H1 (cell line): ENCODE measurements around the gene GRID1. TPM values are rescaled to one million over a fixed set of nuclear protein-coding genes. Genes with fewer than 3 reads are reported as not detected.

Experiments used
- CTCF ChIA-PET: fragments of 300-600 bp; sonication (Branson Sonifier 250); formaldehyde crosslinking; loops from one replicate; lab custom pipeline; 2021; ENCODE audit not compliant: partially characterized antibody; lab: Charles Lee
- POLR2A ChIA-PET: fragments of 300-600 bp; sonication (Branson Sonifier 250); formaldehyde crosslinking; loops from one replicate; lab custom pipeline; 2021; ENCODE audit warnings: inconsistent platforms; ENCODE audit not compliant: partially characterized antibody; lab: Charles Lee
- DNase-seq, 2 experiments: peaks; one replicate each; pipeline versions ENCODE4 v3.0.0 to v3.0.0-alpha.2; 2010 to 2022; ENCODE audit warnings: low spot score in 2 of 2, low read depth in 1 of 2, mixed read lengths in 1 of 2
- FAIRE-seq: peaks from 2 replicates; lab custom pipeline; 2011; peaks lifted over from hg19 to GRCh38; lab: Jason Lieb, UNC
- H2AFZ ChIP-seq: 2 replicates; pipeline ENCODE4 v1.8.1; 2012; ENCODE audit warnings: low read length, inconsistent platforms
- H2AK5ac ChIP-seq: 2 replicates; pipeline ENCODE4 v1.6.1; 2013; ENCODE audit warnings: low read depth, low read length
- H2BK120ac ChIP-seq: replicated peaks from 2 replicates; pipeline ENCODE3; 2013; ENCODE audit warnings: low read depth, low read length, inconsistent platforms
- H2BK12ac ChIP-seq: 2 replicates; pipeline ENCODE4 v1.6.1; 2013; ENCODE audit warnings: low read depth, low read length
- H2BK15ac ChIP-seq: 2 replicates; pipeline ENCODE4 v1.6.1; 2013; ENCODE audit warnings: low read length
- H2BK20ac ChIP-seq: 2 replicates; pipeline ENCODE4 v1.6.1; 2013; ENCODE audit warnings: low read length
- H2BK5ac ChIP-seq: 2 replicates; pipeline ENCODE4 v1.6.1; 2013; ENCODE audit warnings: low read depth, low read length
- H3K14ac ChIP-seq: 2 replicates; pipeline ENCODE4 v1.6.1; 2013; ENCODE audit warnings: inconsistent platforms; ENCODE audit not compliant: insufficient read length
- H3K18ac ChIP-seq: 2 replicates; pipeline ENCODE4 v1.6.1; 2013; ENCODE audit warnings: low read length; ENCODE audit errors: extremely low read depth
- H3K23ac ChIP-seq: 2 replicates; pipeline ENCODE4 v1.6.1; 2013; ENCODE audit warnings: inconsistent platforms; ENCODE audit not compliant: insufficient read length
- H3K23me2 ChIP-seq: 2 replicates; pipeline ENCODE4 v1.6.1; 2013; ENCODE audit warnings: low read depth, low read length
- H3K27ac ChIP-seq: 2 replicates; pipeline ENCODE4 v1.6.1; 2011; ENCODE audit warnings: low read depth, low read length, inconsistent platforms
- H3K27me3 ChIP-seq, 4 experiments: replicated peaks in 1 of 4; 1 replicate in 1 of 4; 2 replicates in 3 of 4; pipeline versions ENCODE4 v1.6.1 to v1.8.1; 2011 to 2013; ENCODE audit warnings: low read length in 3 of 4, mild to moderate bottlenecking in 3 of 4, inconsistent platforms in 2 of 4, mixed read lengths in 2 of 4, moderate library complexity in 1 of 4; ENCODE audit not compliant: control insufficient read depth in 3 of 4, insufficient read depth in 3 of 4; ENCODE audit errors: extremely low read depth in 1 of 4
- H3K36me3 ChIP-seq, 4 experiments: 2 replicates each; pipeline versions ENCODE4 v1.6.1 to v1.8.1; 2011 to 2013; ENCODE audit warnings: mild to moderate bottlenecking in 4 of 4, low read length in 3 of 4, moderate library complexity in 2 of 4, control low read depth in 1 of 4, inconsistent platforms in 1 of 4; ENCODE audit not compliant: insufficient read depth in 4 of 4, control insufficient read depth in 2 of 4
- H3K4ac ChIP-seq: replicated peaks from 2 replicates; pipeline ENCODE3; 2013; ENCODE audit warnings: low read length, low read depth, mixed read lengths, inconsistent platforms; ENCODE audit not compliant: insufficient read length
- H3K4me1 ChIP-seq, 4 experiments: replicated peaks in 1 of 4; 1 replicate in 1 of 4; 2 replicates in 3 of 4; pipeline versions ENCODE4 v1.6.1 to v1.8.1; 2011 to 2013; ENCODE audit warnings: low read length in 3 of 4, inconsistent platforms in 2 of 4, mixed read lengths in 1 of 4; ENCODE audit not compliant: insufficient read depth in 4 of 4, control insufficient read depth in 3 of 4
- H3K4me2 ChIP-seq, 2 experiments: 2 replicates each; pipeline versions ENCODE4 v1.6.1 to v1.8.1; 2011 to 2013; ENCODE audit warnings: low read depth in 2 of 2, low read length in 2 of 2, control low read depth in 1 of 2, inconsistent platforms in 1 of 2, mild to moderate bottlenecking in 1 of 2; ENCODE audit not compliant: insufficient read depth in 1 of 2
- H3K4me3 ChIP-seq, 4 experiments: fragments of 200-600, 300-600 bp in 1 of 4; sonication (generic), shearing (Covaris generic), sonication (Bioruptor Twin) in 1 of 4; 2 replicates each; pipeline versions ENCODE4 v1.5.1 to v1.8.1; 2011 to 2016; ENCODE audit warnings: low read length in 4 of 4, low read depth in 3 of 4, control low read depth in 2 of 4, inconsistent platforms in 2 of 4, mild to moderate bottlenecking in 2 of 4, mixed read lengths in 1 of 4, moderate library complexity in 1 of 4; ENCODE audit not compliant: insufficient read depth in 2 of 4; ENCODE audit errors: extremely low read depth in 1 of 4
- H3K56ac ChIP-seq: replicated peaks from 2 replicates; pipeline ENCODE3; 2013; ENCODE audit warnings: low read depth, mild to moderate bottlenecking, mixed read lengths, low read length, inconsistent platforms; ENCODE audit not compliant: insufficient read length
- H3K79me1 ChIP-seq: 2 replicates; pipeline ENCODE4 v1.6.1; 2013; ENCODE audit warnings: low read depth, low read length, control low read depth
- H3K79me2 ChIP-seq, 2 experiments: 2 replicates each; pipeline versions ENCODE4 v1.6.1 to v1.8.1; 2012 to 2013; ENCODE audit warnings: low read length in 2 of 2, mild to moderate bottlenecking in 2 of 2, inconsistent platforms in 1 of 2; ENCODE audit not compliant: insufficient read depth in 2 of 2, control insufficient read depth in 1 of 2
- H3K9ac ChIP-seq, 4 experiments: replicated peaks in 1 of 4; 1 replicate in 1 of 4; 2 replicates in 3 of 4; pipeline versions ENCODE4 v1.6.1 to v1.8.1; 2011 to 2013; ENCODE audit warnings: low read depth in 3 of 4, low read length in 3 of 4, control low read depth in 2 of 4, mild to moderate bottlenecking in 2 of 4, moderate library complexity in 2 of 4, inconsistent platforms in 1 of 4; ENCODE audit errors: extremely low read depth in 1 of 4
- H3K9me3 ChIP-seq, 2 experiments: 2 replicates each; pipeline versions ENCODE4 v1.6.1 to v1.8.1; 2012 to 2013; ENCODE audit warnings: mild to moderate bottlenecking in 2 of 2, moderate library complexity in 2 of 2, control low read depth in 1 of 2, inconsistent platforms in 1 of 2, low read depth in 1 of 2, low read length in 1 of 2, mixed read lengths in 1 of 2; ENCODE audit not compliant: insufficient read depth in 2 of 2
- H4K20me1 ChIP-seq, 2 experiments: replicated peaks in 1 of 2; 2 replicates each; pipeline versions ENCODE3 to v1.8.1; 2011 to 2013; ENCODE audit warnings: inconsistent platforms in 2 of 2, low read length in 2 of 2, mild to moderate bottlenecking in 1 of 2; ENCODE audit not compliant: insufficient read depth in 2 of 2, control insufficient read depth in 1 of 2
- H4K5ac ChIP-seq: 2 replicates; pipeline ENCODE4 v1.6.1; 2013; ENCODE audit warnings: low read length, low read depth, mixed read lengths, inconsistent platforms; ENCODE audit not compliant: insufficient read length
- H4K8ac ChIP-seq: 2 replicates; pipeline ENCODE4 v1.8.0; 2013; ENCODE audit warnings: mild to moderate bottlenecking, moderate library complexity, low read length, inconsistent platforms; ENCODE audit not compliant: insufficient read depth; ENCODE audit errors: extremely low read depth
- H4K91ac ChIP-seq: replicated peaks from 2 replicates; pipeline ENCODE3; 2013; ENCODE audit warnings: low read length, mixed read lengths, inconsistent platforms; ENCODE audit not compliant: insufficient read length
- ASH2L ChIP-seq: fragments of 200-600, 300-600 bp; sonication (generic); IDR thresholded peaks from one replicate; pipeline ENCODE4 v1.7.1; 2017; ENCODE audit warnings: low read length
- BCL11A ChIP-seq, 2 experiments: IDR thresholded peaks; one replicate each; pipeline ENCODE4 v1.6.1; 2011; ENCODE audit warnings: low read depth in 2 of 2, low read length in 2 of 2, mild to moderate bottlenecking in 2 of 2
- CHD1 ChIP-seq: IDR thresholded peaks from 2 replicates; pipeline ENCODE4 v1.6.1; 2012; ENCODE audit warnings: low read depth, low read length, improper control_type of control experiment
- CREB1 ChIP-seq: IDR thresholded peaks from 2 replicates; pipeline ENCODE4 v1.6.1; 2012; ENCODE audit warnings: inconsistent platforms
- CTCF ChIP-seq, 3 experiments: IDR thresholded peaks; 1 replicate in 2 of 3; 2 replicates in 1 of 3; pipeline versions ENCODE4 v1.5.1 to v1.6.1; 2011; ENCODE audit warnings: low read length in 3 of 3, mild to moderate bottlenecking in 3 of 3, inconsistent platforms in 2 of 3, low read depth in 1 of 3, moderate library complexity in 1 of 3; ENCODE audit not compliant: insufficient read depth in 1 of 3; ENCODE audit errors: control extremely low read depth in 1 of 3
- KDM1A ChIP-seq: fragments of 200-600, 300-600 bp; sonication (generic); IDR thresholded peaks from 2 replicates; pipeline ENCODE4 v1.7.1; 2016; ENCODE audit warnings: mild to moderate bottlenecking, low read length, borderline replicate concordance
- MAFK ChIP-seq: IDR thresholded peaks from 2 replicates; pipeline ENCODE4 v1.6.1; 2012; ENCODE audit warnings: low read depth, mild to moderate bottlenecking, improper control_type of control experiment, low read length
- NRF1 ChIP-seq: IDR thresholded peaks from 2 replicates; pipeline ENCODE4 v1.6.1; 2011; ENCODE audit warnings: mild to moderate bottlenecking, low read depth, low read length, improper control_type of control experiment
- PHF8 ChIP-seq: fragments of 200-600 bp; sonication (generic); conservative IDR thresholded peaks from 2 replicates; pipeline ENCODE4 v1.7.1; 2012; ENCODE audit warnings: low read depth, mild to moderate bottlenecking, inconsistent platforms, low read length, moderate library complexity
- POLR2A ChIP-seq, 2 experiments: IDR thresholded peaks; 1 replicate in 1 of 2; 2 replicates in 1 of 2; pipeline ENCODE4 v1.6.1; 2011; ENCODE audit warnings: low read depth in 2 of 2, low read length in 2 of 2, mild to moderate bottlenecking in 2 of 2; ENCODE audit errors: control extremely low read depth in 1 of 2
- RFX5 ChIP-seq: IDR thresholded peaks from 2 replicates; pipeline ENCODE4 v1.6.1; 2011; ENCODE audit warnings: low read depth, low read length, improper control_type of control experiment, borderline replicate concordance
- SIX5 ChIP-seq: IDR thresholded peaks from 2 replicates; pipeline ENCODE4 v1.6.1; 2011; ENCODE audit warnings: mild to moderate bottlenecking, low read depth, low read length
- SP4 ChIP-seq: IDR thresholded peaks from 2 replicates; pipeline ENCODE4 v1.6.1; 2012; ENCODE audit warnings: low read length, inconsistent platforms
- TCF12 ChIP-seq: IDR thresholded peaks from 2 replicates; pipeline ENCODE4 v1.6.1; 2011; ENCODE audit warnings: low read depth, mild to moderate bottlenecking, low read length
- WGBS, 2 experiments: shearing (Covaris generic) in 1 of 2; methylation state at CpG; one replicate each; pipeline versions ENCODE4 v1.1.6 to v1.1.7; 2013 to 2015; ENCODE audit warnings: low lambda C conversion rate in 2 of 2, mixed read lengths in 2 of 2, inconsistent platforms in 1 of 2, low coverage in 1 of 2, missing lambda C conversion rate in 1 of 2; ENCODE audit not compliant: insufficient replicate concordance in 2 of 2, insufficient coverage in 1 of 2, insufficient read length in 1 of 2; ENCODE audit errors: extremely low coverage in 1 of 2, missing lambda C conversion rate in 1 of 2; 5-methylcytosine and 5-hydroxymethylcytosine counted together
- polyA plus RNA-seq, 7 experiments: library from polyadenylated mRNA; depleted of rRNA in 3 of 7; stranded (reverse) in 5 of 7; unstranded in 2 of 7; fragments of >200 nt in 5 of 7; fragments of 200-250 nt in 2 of 7; gene quantifications; 1 replicate in 5 of 7; 2 replicates in 1 of 7; 4 replicates in 1 of 7; pipeline versions ENCODE4 v1.2.1 to v1.2.3, GENCODE V29; 2011 to 2013; ENCODE audit warnings: missing spikeins in 2 of 7, mixed read lengths in 2 of 7
- total RNA-seq: library from RNA; stranded (reverse); fragmentation: NEBNext Ultra II Directional; extraction: Animal tissue kit (Norgen Biotek cat#: 25700); gene quantifications from 2 replicates; pipeline ENCODE4 v1.2.1, GENCODE V29; 2021

The GRID1 gene
- total and polyA plus RNA-seq, 2 of the 8 experiments (the other 6 are each of a cell fraction or from before 2014, with no cell fraction given), result 0.22 to 0.30 TPM

DNA sequence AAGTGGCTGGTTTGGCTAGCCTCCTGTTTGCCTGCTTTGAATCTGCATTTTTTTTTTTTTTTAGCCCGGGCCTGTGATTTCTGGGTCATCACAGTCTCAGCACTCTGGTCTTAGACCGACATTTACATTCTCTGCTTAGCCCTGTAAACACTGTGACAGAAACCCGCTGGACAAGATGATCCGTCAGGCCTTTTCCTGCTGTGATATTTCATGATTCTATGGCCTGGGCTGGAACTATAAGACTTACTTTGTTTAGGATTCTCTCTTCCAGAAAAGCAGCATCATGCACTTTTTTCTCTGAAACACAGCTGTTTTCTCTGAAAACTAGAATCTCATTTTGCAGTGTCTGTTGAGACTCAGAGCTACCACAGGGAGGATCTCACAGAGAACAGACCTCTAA lies 705.5 kb downstream of the GRID1 start:
- no peak overlapping the region for H3K14ac ChIP-seq
- no peak overlapping the region for H4K91ac ChIP-seq
- H2BK20ac ChIP-seq, result no peak overlapping the region
- no peak for DNase-seq
- H3K4ac ChIP-seq, result no peak overlapping the region
- H3K79me2 ChIP-seq, result no peaks in the 10 kb centered on the region
- H2AK5ac ChIP-seq, result no peak overlapping the region
- H3K4me2 ChIP-seq, result no peak overlapping the region
- H3K27ac ChIP-seq, result no peak overlapping the region
- H3K23me2 ChIP-seq, result no peaks in the 10 kb centered on the region
- no peaks in the 10 kb centered on the region for H3K79me1 ChIP-seq
- H2AFZ ChIP-seq, result no peak overlapping the region
- H3K18ac ChIP-seq, result no peak overlapping the region
- no peak overlapping the region for H3K4me3 ChIP-seq
- no peak overlapping the region for H3K56ac ChIP-seq
- no peak overlapping the region for H4K5ac ChIP-seq
- no peak overlapping the region for H2BK12ac ChIP-seq
- no peak overlapping the region for H4K8ac ChIP-seq
- H2BK15ac ChIP-seq, result no peak overlapping the region
- no peak overlapping the region for H3K23ac ChIP-seq
- no peak overlapping the region for H2BK120ac ChIP-seq
- peaks cover 0 to 2% (median 0%) of the 10 kb centered on the region in 4 experiments; a peak in 2 of 7 replicates for H3K27me3 ChIP-seq
- no peak for FAIRE-seq
- H3K9ac ChIP-seq, result no peak overlapping the region
- H4K20me1 ChIP-seq, result no peaks in the 10 kb centered on the region
- no peaks in the 10 kb centered on the region for H3K4me1 ChIP-seq
- ChIA-PET POLR2A (interaction anchor here (0.6 kb wide), 1 partner anchor 149 kb away, joined by 3 read pairs; no protein-coding TSS in a partner anchor), CTCF (interaction anchor here (0.6 to 1.5 kb wide), 4 partner anchors 15 to 1048 kb away, joined by 3 read pairs; no protein-coding TSS in a partner anchor)
- no peaks in the 10 kb centered on the region for H3K36me3 ChIP-seq
- WGBS, 2 experiments, result 97% methylated on average over 4 of the region's 4 CpGs; no CpG with 5 or more reads in 1 of the 2 experiments
- peaks cover 0 to 2% of the 10 kb centered on the region in 2 experiments; a peak in 1 of 4 replicates for H3K9me3 ChIP-seq
- no peak overlapping the region for H2BK5ac ChIP-seq
- no peak for TF ChIP-seq ASH2L
- no peak for TF ChIP-seq KDM1A
- no peak for TF ChIP-seq POLR2A (IDR thresholded peaks at IDR 0.05; ENCODE audit: control extremely low read depth in 1 of 2, low read depth in 2 of 2, low read length in 2 of 2)
- TF ChIP-seq NRF1, result no peak
- no peak for TF ChIP-seq SIX5
- TF ChIP-seq TCF12, result no peak
- no peak for TF ChIP-seq BCL11A (IDR thresholded peaks at IDR 0.05; ENCODE audit: low read depth in 2 of 2, low read length in 2 of 2)
- no peak for TF ChIP-seq CHD1
- no peak for TF ChIP-seq RFX5
- TF ChIP-seq MAFK, result no peak
- no peak for TF ChIP-seq CREB1
- no peak for TF ChIP-seq CTCF (IDR thresholded peaks at IDR 0.05; ENCODE audit: control extremely low read depth in 1 of 3, insufficient read depth in 1 of 3, low read depth in 1 of 3, low read length in 3 of 3)
- TF ChIP-seq PHF8, result no peak
- TF ChIP-seq SP4, result no peak
